ENCODE data around the gene DVL1. TPM values are rescaled to one million over a fixed set of nuclear protein-coding genes. Genes with fewer than 3 reads are reported as not detected.

Gene DVL1
- polyA plus RNA-seq, 3 donors, result 0.41 to 29.8 (median 0.55) TPM

GRCh38 chr1:1360506-1361169, 11.4 kb upstream of the DVL1 start:
- WGBS (ENCODE audit: insufficient coverage), result 81% methylated on average over 19 of the region's 20 CpGs
- H3K9me3 ChIP-seq (replicated peaks in 1 of 2; ENCODE audit: control insufficient read depth in 1 of 2, insufficient read depth in 1 of 2, low read length in 2 of 2), result no peaks in the 10 kb centered on the region
- peaks cover 0 to 58% of the 10 kb centered on the region in 2 donors for H3K27me3 ChIP-seq (ENCODE audit: control insufficient read depth in 2 of 2, insufficient read depth in 2 of 2, low read length in 2 of 2)
- no peaks in the 10 kb centered on the region for H3K36me3 ChIP-seq (replicated peaks in 1 of 2; ENCODE audit: control insufficient read depth in 1 of 2, insufficient read depth in 2 of 2, low read length in 2 of 2)
- Mint-ChIP-seq H3K27ac (no peak overlapping the region), H3K36me3 (no peaks in the 10 kb centered on the region), H3K4me3 (peak overlapping the region in 1 of 2 donors; percentile 54), H3K27me3 (ENCODE audit: low read depth in 3 of 3) (peaks cover 55 to 84% (median 65%) of the 10 kb centered on the region in 3 donors), H3K4me1 (peaks cover 5% of the 10 kb centered on the region), H3K9me3 (peaks cover 0 to 5% (median 2%) of the 10 kb centered on the region in 7 donors)
- H3K4me1 ChIP-seq (ENCODE audit: control insufficient read depth in 1 of 2, insufficient read depth in 2 of 2, low read length in 2 of 2), result no peaks in the 10 kb centered on the region
- no peak overlapping the region for H2AFZ ChIP-seq (ENCODE audit: insufficient read depth, low read depth, low read length, poor library complexity, severe bottlenecking)
- H3K27ac ChIP-seq (ENCODE audit: low read depth in 1 of 2, low read length in 2 of 2), result no peak overlapping the region
- H4K20me1 ChIP-seq (ENCODE audit: insufficient read depth, low read length), result no peaks in the 10 kb centered on the region
- H3K79me2 ChIP-seq (ENCODE audit: insufficient read depth, low read length), result no peaks in the 10 kb centered on the region
- TF ChIP-seq CTCF (IDR thresholded peaks at IDR 0.05), result no peak
- H3K9ac ChIP-seq (ENCODE audit: insufficient read depth, low read length, poor library complexity, severe bottlenecking), result no peak overlapping the region
- DNase-seq, result no peak
- no peak overlapping the region for H3K4me3 ChIP-seq (replicated peaks in 1 of 3; ENCODE audit: low read depth in 2 of 3, low read length in 3 of 3)
- intact Hi-C loops (cut with micrococcal nuclease), result no loop called here
- H3K4me2 ChIP-seq (replicated peaks; ENCODE audit: extremely low read depth, low read length, poor library complexity, severe bottlenecking), result no peak overlapping the region

- peaks cover 0 to 58% of the 10 kb centered on the region in 2 donors for H3K27me3 ChIP-seq (ENCODE audit: control insufficient read depth in 2 of 2, insufficient read depth in 2 of 2, low read length in 2 of 2)
- H3K27ac Mint-ChIP-seq, result no peak overlapping the region
- H3K36me3 Mint-ChIP-seq, result no peaks in the 10 kb centered on the region
- no peak overlapping the region for H3K4me2 ChIP-seq (replicated peaks; ENCODE audit: extremely low read depth, low read length, poor library complexity, severe bottlenecking)
- TF ChIP-seq CTCF (IDR thresholded peaks at IDR 0.05), result no peak
- DNase-seq, result no peak
- no peaks in the 10 kb centered on the region for H4K20me1 ChIP-seq (ENCODE audit: insufficient read depth, low read length)
- H3K27me3 Mint-ChIP-seq (ENCODE audit: low read depth in 3 of 3), result peaks cover 55 to 90% (median 65%) of the 10 kb centered on the region in 3 donors
- peaks cover 0 to 5% (median 2%) of the 10 kb centered on the region in 7 donors for H3K9me3 Mint-ChIP-seq
- H3K4me3 ChIP-seq (replicated peaks in 1 of 3; ENCODE audit: low read depth in 2 of 3, low read length in 3 of 3), result no peak overlapping the region
- H3K4me3 Mint-ChIP-seq, result peak overlapping the region in 1 of 2 donors; percentile 62
- H3K9ac ChIP-seq (ENCODE audit: insufficient read depth, low read length, poor library complexity, severe bottlenecking), result no peak overlapping the region
- WGBS (ENCODE audit: insufficient coverage), result 79% methylated on average over 20 of the region's 28 CpGs
- H2AFZ ChIP-seq (ENCODE audit: insufficient read depth, low read depth, low read length, poor library complexity, severe bottlenecking), result no peak overlapping the region
- H3K27ac ChIP-seq (ENCODE audit: low read depth in 1 of 2, low read length in 2 of 2), result no peak overlapping the region
- intact Hi-C loops (cut with micrococcal nuclease), result no loop called here
- no peaks in the 10 kb centered on the region for H3K9me3 ChIP-seq (replicated peaks in 1 of 2; ENCODE audit: control insufficient read depth in 1 of 2, insufficient read depth in 1 of 2, low read length in 2 of 2)
- peaks cover 5% of the 10 kb centered on the region for H3K4me1 Mint-ChIP-seq
- no peaks in the 10 kb centered on the region for H3K79me2 ChIP-seq (ENCODE audit: insufficient read depth, low read length)
- no peaks in the 10 kb centered on the region for H3K4me1 ChIP-seq (ENCODE audit: control insufficient read depth in 1 of 2, insufficient read depth in 2 of 2, low read length in 2 of 2)
- H3K36me3 ChIP-seq (replicated peaks in 1 of 2; ENCODE audit: control insufficient read depth in 1 of 2, insufficient read depth in 2 of 2, low read length in 2 of 2), result no peaks in the 10 kb centered on the region
Observed at GRCh38 chr1:1359664-1360468, 10.6 kb upstream of the DVL1 start.

Data from CD14-positive monocyte (primary cell).